Measurements from ENCODE around the gene RPL12.
"Not testable (repeated sequence)": the region's sequence is repeated elsewhere in the genome, so short reads cannot be mapped to it uniquely, and the experiment has no call there.

The RPL12 gene

GRCh38 chr9:127488946-127489345, 37.7 kb upstream of the RPL12 start:
- peaks cover 4% of the 10 kb centered on the region; the same call in 1 of the 2 replicates for H3K4me1 ChIP-seq (ENCODE audit: insufficient read depth, low read length)
- H3K36me3 ChIP-seq (ENCODE audit: insufficient read depth, low read length): peaks cover 5% of the 10 kb centered on the region; the same call in 1 of the 2 replicates
- H3K9ac ChIP-seq (ENCODE audit: low read depth, low read length): no peak overlapping the region
- H3K9me3 ChIP-seq (ENCODE audit: control insufficient read depth, insufficient read depth, low read length): no peaks in the 10 kb centered on the region

- H3K9me3 ChIP-seq (ENCODE audit: control insufficient read depth, insufficient read depth, low read length): no peaks in the 10 kb centered on the region
- H3K36me3 ChIP-seq (ENCODE audit: insufficient read depth, low read length): no peaks in the 10 kb centered on the region; the same call in 1 of the 2 replicates
- no peak overlapping the region for H3K9ac ChIP-seq (ENCODE audit: low read depth, low read length)
- peaks cover 4% of the 10 kb centered on the region; the same call in 1 of the 2 replicates for H3K4me1 ChIP-seq (ENCODE audit: insufficient read depth, low read length)
These were observed 34.8 kb upstream of the RPL12 start for GRCh38 chr9:127485995-127486394.

- Histone ChIP-seq H3K4me1 (ENCODE audit: insufficient read depth, low read length) (no peaks in the 10 kb centered on the region), H3K9ac (ENCODE audit: low read depth, low read length) (no peak overlapping the region), H3K36me3 (ENCODE audit: insufficient read depth, low read length) (no peaks in the 10 kb centered on the region; the same call in none of the 2 replicates), H3K9me3 (ENCODE audit: control insufficient read depth, insufficient read depth, low read length) (no peaks in the 10 kb centered on the region)
These were observed 31.5 kb upstream of the RPL12 start for GRCh38 chr9:127482662-127483061.

GRCh38 chr9:127479507-127480081, 28.4 kb upstream of the RPL12 start:
- Histone ChIP-seq H3K9me3 (ENCODE audit: control insufficient read depth, insufficient read depth, low read length) (no peaks in the 10 kb centered on the region), H3K36me3 (ENCODE audit: insufficient read depth, low read length) (no peaks in the 10 kb centered on the region; the same call in none of the 2 replicates), H3K4me1 (ENCODE audit: insufficient read depth, low read length) (no peaks in the 10 kb centered on the region), H3K9ac (ENCODE audit: low read depth, low read length) (no peak overlapping the region)

- peaks cover 5% of the 10 kb centered on the region; the same call in 1 of the 2 replicates for H3K36me3 ChIP-seq (ENCODE audit: insufficient read depth, low read length)
- H3K9ac ChIP-seq (ENCODE audit: low read depth, low read length): no peak overlapping the region
- H3K4me1 ChIP-seq (ENCODE audit: insufficient read depth, low read length): no peaks in the 10 kb centered on the region
- H3K9me3 ChIP-seq (ENCODE audit: control insufficient read depth, insufficient read depth, low read length): no peaks in the 10 kb centered on the region
These were observed 23.4 kb upstream of the RPL12 start for GRCh38 chr9:127474592-127474991.

- no peaks in the 10 kb centered on the region for H3K4me1 ChIP-seq (ENCODE audit: insufficient read depth, low read length)
- H3K9me3 ChIP-seq (ENCODE audit: control insufficient read depth, insufficient read depth, low read length): no peaks in the 10 kb centered on the region
- peaks cover 5% of the 10 kb centered on the region; the same call in 1 of the 2 replicates for H3K36me3 ChIP-seq (ENCODE audit: insufficient read depth, low read length)
These were observed 22.7 kb upstream of the RPL12 start for GRCh38 chr9:127473932-127474331.

GRCh38 chr9:127473501-127473900, 22.3 kb upstream of the RPL12 start:
- Histone ChIP-seq H3K9ac (ENCODE audit: low read depth, low read length) (no peak overlapping the region), H3K4me1 (ENCODE audit: insufficient read depth, low read length) (no peaks in the 10 kb centered on the region), H3K9me3 (ENCODE audit: control insufficient read depth, insufficient read depth, low read length) (no peaks in the 10 kb centered on the region), H3K36me3 (ENCODE audit: insufficient read depth, low read length) (peaks cover 5% of the 10 kb centered on the region; the same call in 1 of the 2 replicates)

More at GRCh38 chr9:127473932-127474331, 22.7 kb upstream of the RPL12 start:
- H3K9ac ChIP-seq (ENCODE audit: low read depth, low read length): no peak overlapping the region

- no peaks in the 10 kb centered on the region for H3K9me3 ChIP-seq (ENCODE audit: control insufficient read depth, insufficient read depth, low read length)
These were observed 19.5 kb upstream of the RPL12 start for GRCh38 chr9:127470662-127471061.

GRCh38 chr9:127467621-127468020, 16.4 kb upstream of the RPL12 start:
- Histone ChIP-seq H3K36me3 (ENCODE audit: insufficient read depth, low read length) (no peaks in the 10 kb centered on the region), H3K9me3 (ENCODE audit: control insufficient read depth, insufficient read depth, low read length) (no peaks in the 10 kb centered on the region), H3K9ac (ENCODE audit: low read depth, low read length) (no peak overlapping the region), H3K4me1 (ENCODE audit: insufficient read depth, low read length) (no peaks in the 10 kb centered on the region)

More at GRCh38 chr9:127470662-127471061, 19.5 kb upstream of the RPL12 start:
- H3K9ac ChIP-seq (ENCODE audit: low read depth, low read length): no peak overlapping the region
- H3K36me3 ChIP-seq (ENCODE audit: insufficient read depth, low read length): peaks cover 5% of the 10 kb centered on the region; the same call in 1 of the 2 replicates
- no peaks in the 10 kb centered on the region for H3K4me1 ChIP-seq (ENCODE audit: insufficient read depth, low read length)

- not testable (repeated sequence) for H3K4me1 ChIP-seq (ENCODE audit: insufficient read depth, low read length); H3K9me3 ChIP-seq (ENCODE audit: control insufficient read depth, insufficient read depth, low read length); H3K36me3 ChIP-seq (ENCODE audit: insufficient read depth, low read length); H3K9ac ChIP-seq (ENCODE audit: low read depth, low read length)
These were observed 15.3 kb upstream of the RPL12 start for GRCh38 chr9:127466407-127466917.

- no peaks in the 10 kb centered on the region; the same call in 1 of the 2 replicates for H3K36me3 ChIP-seq (ENCODE audit: insufficient read depth, low read length)
- H3K9me3 ChIP-seq (ENCODE audit: control insufficient read depth, insufficient read depth, low read length): no peaks in the 10 kb centered on the region
- no peaks in the 10 kb centered on the region for H3K4me1 ChIP-seq (ENCODE audit: insufficient read depth, low read length)
- H3K9ac ChIP-seq (ENCODE audit: low read depth, low read length): no peak overlapping the region
These were observed 12.7 kb upstream of the RPL12 start for GRCh38 chr9:127463911-127464310.

GRCh38 chr9:127463382-127463781, 12.2 kb upstream of the RPL12 start:
- H3K9me3 ChIP-seq (ENCODE audit: control insufficient read depth, insufficient read depth, low read length): no peaks in the 10 kb centered on the region
- H3K4me1 ChIP-seq (ENCODE audit: insufficient read depth, low read length): no peaks in the 10 kb centered on the region
- no peak overlapping the region for H3K9ac ChIP-seq (ENCODE audit: low read depth, low read length)
- H3K36me3 ChIP-seq (ENCODE audit: insufficient read depth, low read length): no peaks in the 10 kb centered on the region; the same call in 1 of the 2 replicates

GRCh38 chr9:127458921-127459320, 7.7 kb upstream of the RPL12 start:
- Histone ChIP-seq H3K36me3 (ENCODE audit: insufficient read depth, low read length) (no peaks in the 10 kb centered on the region; the same call in 1 of the 2 replicates), H3K9me3 (ENCODE audit: control insufficient read depth, insufficient read depth, low read length) (no peaks in the 10 kb centered on the region)

GRCh38 chr9:127457191-127457878, 6.1 kb upstream of the RPL12 start:
- Histone ChIP-seq H3K9ac (ENCODE audit: low read depth, low read length) (no peak overlapping the region), H3K4me1 (ENCODE audit: insufficient read depth, low read length) (no peaks in the 10 kb centered on the region), H3K9me3 (ENCODE audit: control insufficient read depth, insufficient read depth, low read length) (no peaks in the 10 kb centered on the region), H3K36me3 (ENCODE audit: insufficient read depth, low read length) (no peaks in the 10 kb centered on the region; the same call in 1 of the 2 replicates)

More at GRCh38 chr9:127458921-127459320, 7.7 kb upstream of the RPL12 start:
- no peaks in the 10 kb centered on the region for H3K4me1 ChIP-seq (ENCODE audit: insufficient read depth, low read length)
- H3K9ac ChIP-seq (ENCODE audit: low read depth, low read length): no peak overlapping the region

All from ES-I3 (cell line).